HepG2 (cell line): ENCODE results near the gene GNL2. TPM values are rescaled to one million over a fixed set of nuclear protein-coding genes. Genes with fewer than 3 reads are reported as not detected.
A peak's percentile ranks its signal among the peaks of the same experiment; 100 is the strongest.
"Not testable (repeated sequence)": the region's sequence is repeated elsewhere in the genome, so short reads cannot be mapped to it uniquely, and the experiment has no call there.

Experiments used
- ARID4A ChIP-seq: sonication (generic); formaldehyde crosslinking; IDR thresholded peaks from 2 replicates; pipeline ENCODE4 v1.5.0; 2020; ENCODE audit warnings: mild to moderate bottlenecking, missing genetic modification reagents, borderline replicate concordance
- CEBPG ChIP-seq: IDR thresholded peaks from 2 replicates; pipeline ENCODE4 v1.6.1; 2016
- EP300 ChIP-seq, 3 experiments: sonication (generic) in 1 of 3; formaldehyde crosslinking in 1 of 3; IDR thresholded peaks; 2 replicates each; pipeline versions ENCODE4 v1.5.1 to v1.6.1; 2011 to 2020; ENCODE audit warnings: low read depth in 2 of 3, low read length in 2 of 3, borderline replicate concordance in 1 of 3, improper control_type of control experiment in 1 of 3, mild to moderate bottlenecking in 1 of 3, missing genetic modification reagents in 1 of 3, moderate library complexity in 1 of 3
- FOXA3 ChIP-seq: IDR thresholded peaks from 2 replicates; pipeline ENCODE4 v1.6.1; 2016; ENCODE audit warnings: missing genetic modification reagents, missing compliant biosample characterization
- HDAC1 ChIP-seq: sonication (generic); formaldehyde crosslinking; IDR thresholded peaks from 2 replicates; pipeline ENCODE4 v1.5.1; 2020; ENCODE audit warnings: mild to moderate bottlenecking, missing genetic modification reagents
- HDAC2 ChIP-seq: sonication (generic); formaldehyde crosslinking; IDR thresholded peaks from 2 replicates; pipeline ENCODE4 v1.4.0; 2020; ENCODE audit warnings: missing genetic modification reagents
- HMG20A ChIP-seq: IDR thresholded peaks from 2 replicates; pipeline ENCODE4 v1.6.1; 2016; ENCODE audit warnings: borderline replicate concordance
- HNF4A ChIP-seq: sonication (generic); formaldehyde crosslinking; IDR thresholded peaks from 2 replicates; pipeline ENCODE4 v1.4.0; 2020; ENCODE audit warnings: missing genetic modification reagents
- LCORL ChIP-seq, 2 experiments: fragments of 450-650 bp in 1 of 2; sonication (generic) in 1 of 2; formaldehyde crosslinking in 1 of 2; IDR thresholded peaks; 2 replicates each; pipeline versions ENCODE4 v1.5.0 to v1.6.1; 2017 to 2020; ENCODE audit warnings: antibody characterized with exemption in 1 of 2, missing genetic modification reagents in 1 of 2
- NR2F2 ChIP-seq: IDR thresholded peaks from 2 replicates; pipeline ENCODE4 v1.6.1; 2012; ENCODE audit warnings: low read depth, inconsistent platforms, borderline replicate concordance
- PHF21A ChIP-seq: sonication (generic); formaldehyde crosslinking; IDR thresholded peaks from 2 replicates; pipeline ENCODE4 v1.5.0; 2020; ENCODE audit warnings: mild to moderate bottlenecking, missing genetic modification reagents
- RARA ChIP-seq: IDR thresholded peaks from 2 replicates; pipeline ENCODE4 v1.6.1; 2016; ENCODE audit warnings: missing genetic modification reagents, missing compliant biosample characterization
- RXRB ChIP-seq: IDR thresholded peaks from 2 replicates; pipeline ENCODE4 v1.6.1; 2016; ENCODE audit warnings: borderline replicate concordance, missing genetic modification reagents, missing compliant biosample characterization
- SP5 ChIP-seq: IDR thresholded peaks from 2 replicates; pipeline ENCODE4 v1.6.1; 2016; ENCODE audit warnings: low read depth, borderline replicate concordance
- SPEN ChIP-seq: sonication (generic); formaldehyde crosslinking; IDR thresholded peaks from 2 replicates; pipeline ENCODE4 v1.5.1; 2020; ENCODE audit warnings: low read depth, mild to moderate bottlenecking, missing genetic modification reagents
- TARDBP ChIP-seq: sonication (generic); formaldehyde crosslinking; IDR thresholded peaks from 2 replicates; pipeline ENCODE4 v1.8.0; 2022; ENCODE audit warnings: mild to moderate bottlenecking, missing genetic modification reagents
- ZBED4 ChIP-seq: sonication (generic); formaldehyde crosslinking; IDR thresholded peaks from 2 replicates; pipeline ENCODE4 v1.4.0; 2020; ENCODE audit warnings: missing genetic modification reagents, borderline replicate concordance
- ZMYM3 ChIP-seq: sonication (generic); formaldehyde crosslinking; IDR thresholded peaks from 2 replicates; pipeline ENCODE4 v1.5.1; 2020; ENCODE audit warnings: mild to moderate bottlenecking, missing genetic modification reagents
- ZNF292 ChIP-seq: sonication (generic); formaldehyde crosslinking; IDR thresholded peaks from 2 replicates; pipeline ENCODE4 v1.8.1; 2022; ENCODE audit warnings: mild to moderate bottlenecking, low read depth, missing genetic modification reagents, borderline replicate concordance
- polyA plus RNA-seq, 8 experiments: library from polyadenylated mRNA; depleted of rRNA in 3 of 8; stranded (reverse) in 7 of 8; unstranded in 1 of 8; fragments of >200 nt; fragmentation: Illumina TruSeq in 4 of 8; extraction: Trizol in 4 of 8; gene quantifications; 2 replicates each; pipeline versions ENCODE4 v1.2.1 to v1.2.3, GENCODE V29; 2011 to 2016; ENCODE audit warnings: low read depth in 4 of 8, missing spikeins in 1 of 8, mixed read lengths in 1 of 8; ENCODE audit not compliant: insufficient read depth in 1 of 8
- total RNA-seq, 5 experiments: library from RNA; depleted of rRNA; stranded (reverse); fragments of >200 nt; fragmentation: Illumina TruSeq; extraction: Trizol; gene quantifications; 2 replicates each; pipeline ENCODE4 v1.2.3, GENCODE V29; 2016; ENCODE audit warnings: low read depth in 1 of 5
- TF ChIP-seq, protein P1 (sequence below): sonication (generic); formaldehyde crosslinking; IDR thresholded peaks from 2 replicates; pipeline ENCODE4 v1.5.0; 2020; ENCODE audit warnings: missing genetic modification reagents

GNL2 gene
- total and polyA plus RNA-seq, 2 of the 13 experiments (the other 11 are each of a cell fraction or from before 2014, with no cell fraction given), result 32.1 to 72.1 TPM

DNA sequence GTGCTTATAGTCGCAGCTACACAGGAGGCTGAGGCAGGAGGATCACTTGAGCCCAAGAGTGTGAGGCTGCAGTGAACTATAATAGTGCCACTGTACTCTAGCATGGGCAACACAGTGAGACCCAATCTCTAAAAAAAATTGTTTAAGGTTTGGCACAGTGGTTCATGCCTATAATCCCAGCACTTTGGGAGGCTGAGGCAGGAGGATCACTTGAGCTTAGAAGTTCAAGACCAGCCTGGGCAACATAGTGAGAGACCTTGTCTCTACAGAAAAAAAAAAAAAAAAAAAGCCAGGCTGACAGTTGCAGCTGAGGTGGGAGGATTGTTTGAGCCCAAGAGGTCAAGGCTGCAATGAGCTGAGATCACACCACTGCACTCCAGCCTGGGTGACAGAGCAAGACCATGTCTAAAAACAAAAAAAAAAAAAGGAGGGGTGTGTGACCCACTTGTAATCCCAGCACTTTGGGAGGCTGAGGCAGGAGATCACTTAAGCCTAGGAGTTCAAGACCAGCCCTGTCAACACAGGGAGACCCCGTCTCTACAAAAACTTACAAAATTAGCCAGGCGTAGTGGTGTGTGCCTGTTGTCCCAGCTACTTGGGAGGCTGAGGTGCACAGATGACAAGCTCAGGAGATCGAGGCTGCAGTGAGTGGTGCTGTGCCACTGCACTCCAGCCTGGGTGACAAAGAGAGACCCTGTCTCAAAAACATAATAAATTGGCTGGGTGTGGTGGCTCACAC, 63.1 kb downstream of the GNL2 start (continued):
- TF ChIP-seq ZBED4 (CRISPR knock-in tag), result peak; percentile 72; the same call in 1 of the 2 replicates
- peak; percentile 65; the same call in 1 of the 2 replicates for TF ChIP-seq HNF4A
- peak; percentile 96 for TF ChIP-seq ZMYM3 (CRISPR knock-in tag)
- TF ChIP-seq ARID4A (CRISPR knock-in tag), result peak; percentile 48; the same call in 1 of the 2 replicates
- 0 out of 2 replicates have a peak, but pooled peaks have one; percentile 50 for TF ChIP-seq NR2F2
- peak; percentile 61; the same call in 1 of the 2 replicates for TF ChIP-seq RXRB (CRISPR knock-in tag)
- peak; percentile 87 for TF ChIP-seq RARA (CRISPR knock-in tag)
- TF ChIP-seq EP300 (IDR thresholded peaks at IDR 0.05; ENCODE audit: low read depth in 2 of 2, low read length in 2 of 2), result peak; percentile 34 to 58; a peak in 2 of 4 replicates
- peak; percentile 37; the same call in 1 of the 2 replicates for TF ChIP-seq EP300 (CRISPR knock-in tag; IDR thresholded peaks at IDR 0.05; ENCODE audit: borderline replicate concordance)
- TF ChIP-seq, protein P1, sequence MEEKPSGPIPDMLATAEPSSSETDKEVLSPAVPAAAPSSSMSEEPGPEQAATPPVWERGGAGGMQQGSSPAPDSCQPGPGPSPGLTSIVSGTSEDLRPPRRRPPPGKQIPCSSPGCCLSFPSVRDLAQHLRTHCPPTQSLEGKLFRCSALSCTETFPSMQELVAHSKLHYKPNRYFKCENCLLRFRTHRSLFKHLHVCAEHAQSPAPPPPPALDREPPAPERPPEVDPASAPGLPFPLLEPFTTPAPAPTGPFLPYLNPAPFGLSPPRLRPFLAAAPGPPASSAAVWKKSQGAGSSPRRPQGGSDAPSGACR, result 0 out of 2 replicates have a peak, but pooled peaks have one; percentile 21
- TF ChIP-seq FOXA3 (CRISPR knock-in tag), result 0 out of 2 replicates have a peak, but pooled peaks have one; percentile 27
- peak; percentile 50; the same call in 1 of the 2 replicates for TF ChIP-seq SP5 (CRISPR knock-in tag)
- TF ChIP-seq LCORL (IDR thresholded peaks at IDR 0.05), result not testable (repeated sequence)
- TF ChIP-seq LCORL (CRISPR knock-in tag; IDR thresholded peaks at IDR 0.05), result peak; percentile 74; the same call in 1 of the 2 replicates
- peak; percentile 76 for TF ChIP-seq TARDBP (CRISPR knock-in tag)
- peak; percentile 38; the same call in 1 of the 2 replicates for TF ChIP-seq HMG20A (CRISPR knock-in tag)
- peak; percentile 19; the same call in 1 of the 2 replicates for TF ChIP-seq SPEN (CRISPR knock-in tag)
- TF ChIP-seq CEBPG (CRISPR knock-in tag), result peak; percentile 48; the same call in 1 of the 2 replicates
- TF ChIP-seq ZNF292, result peak; percentile 77
- TF ChIP-seq HDAC2, result peak; percentile 70
- TF ChIP-seq PHF21A, result peak; percentile 31; the same call in 1 of the 2 replicates
- peak; percentile 75; the same call in 1 of the 2 replicates for TF ChIP-seq HDAC1 (CRISPR knock-in tag)
